ENCODE results near the gene GOPC.

DNA sequence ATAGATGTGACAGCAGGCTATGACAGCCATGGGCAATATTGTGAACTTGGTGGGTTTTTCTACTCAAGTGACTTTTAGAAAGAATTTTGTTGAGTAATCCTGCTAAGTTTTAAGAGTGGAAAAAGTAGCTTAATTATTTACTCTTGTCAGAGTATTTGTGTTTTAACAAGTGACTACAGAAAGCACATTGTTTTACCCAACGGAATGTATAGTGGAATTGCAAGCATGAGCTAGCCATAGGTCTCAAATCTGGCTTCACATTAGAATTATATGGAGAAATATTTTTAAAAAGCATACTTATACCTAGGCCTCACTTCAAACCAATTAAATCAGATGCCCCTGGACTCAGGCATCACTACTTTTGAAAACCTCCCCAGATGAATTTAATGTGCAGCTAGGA lies 35.5 kb upstream of the GOPC start:
- TF ChIP-seq, protein P1, sequence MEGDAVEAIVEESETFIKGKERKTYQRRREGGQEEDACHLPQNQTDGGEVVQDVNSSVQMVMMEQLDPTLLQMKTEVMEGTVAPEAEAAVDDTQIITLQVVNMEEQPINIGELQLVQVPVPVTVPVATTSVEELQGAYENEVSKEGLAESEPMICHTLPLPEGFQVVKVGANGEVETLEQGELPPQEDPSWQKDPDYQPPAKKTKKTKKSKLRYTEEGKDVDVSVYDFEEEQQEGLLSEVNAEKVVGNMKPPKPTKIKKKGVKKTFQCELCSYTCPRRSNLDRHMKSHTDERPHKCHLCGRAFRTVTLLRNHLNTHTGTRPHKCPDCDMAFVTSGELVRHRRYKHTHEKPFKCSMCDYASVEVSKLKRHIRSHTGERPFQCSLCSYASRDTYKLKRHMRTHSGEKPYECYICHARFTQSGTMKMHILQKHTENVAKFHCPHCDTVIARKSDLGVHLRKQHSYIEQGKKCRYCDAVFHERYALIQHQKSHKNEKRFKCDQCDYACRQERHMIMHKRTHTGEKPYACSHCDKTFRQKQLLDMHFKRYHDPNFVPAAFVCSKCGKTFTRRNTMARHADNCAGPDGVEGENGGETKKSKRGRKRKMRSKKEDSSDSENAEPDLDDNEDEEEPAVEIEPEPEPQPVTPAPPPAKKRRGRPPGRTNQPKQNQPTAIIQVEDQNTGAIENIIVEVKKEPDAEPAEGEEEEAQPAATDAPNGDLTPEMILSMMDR (conservative IDR thresholded peaks at IDR 0.05; ENCODE audit: low read depth, low read length) = no peak
- TF ChIP-seq EZH2 (IDR thresholded peaks at IDR 0.05; ENCODE audit: borderline replicate concordance, low read depth, low read length, poor library complexity, severe bottlenecking) = no peak

All from A673 (cell line).